Measurements from ENCODE around the gene GORASP2. TPM values are rescaled to one million over a fixed set of nuclear protein-coding genes. Genes with fewer than 3 reads are reported as not detected.
A peak's percentile ranks its signal among the peaks of the same experiment; 100 is the strongest.

GORASP2 gene
- total RNA-seq, 4 donors from 2014 or later, result 36.1 to 48.2 (median 42.0) TPM

GRCh38 chr2:170967553-170967952, 38.5 kb downstream of the GORASP2 start:
- Histone ChIP-seq H3K27ac (peak overlapping the region in 1 of 4 donors; percentile 3), H3K27me3 (no peaks in the 10 kb centered on the region), H3K4me3 (no peak overlapping the region), H3K9me3 (no peaks in the 10 kb centered on the region), H3K36me3 (peaks cover 0 to 56% of the 10 kb centered on the region in 2 donors), H3K4me1 (peaks cover 0 to 4% (median 0%) of the 10 kb centered on the region in 3 donors)
- no peak for ATAC-seq
- 49 to 61% methylated on average over 3 to 4 of the region's 5 CpGs for WGBS, 2 donors (ENCODE audit: low coverage in 1 of 2)
- no peak for TF ChIP-seq POLR2AphosphoS5 (IDR thresholded peaks at IDR 0.05)
- no peak for TF ChIP-seq CTCF (IDR thresholded peaks at IDR 0.05)
- TF ChIP-seq EP300 (IDR thresholded peaks at IDR 0.05), result no peak
- no peak for TF ChIP-seq POLR2A (IDR thresholded peaks at IDR 0.05)

- no peak for ATAC-seq
- WGBS, 2 donors (ENCODE audit: low coverage in 1 of 2), result 67 to 76% methylated on average over 9 of the region's 12 CpGs
- no peak overlapping the region for H3K27ac ChIP-seq
- peaks cover 0 to 48% of the 10 kb centered on the region in 2 donors for H3K36me3 ChIP-seq
- H3K27me3 ChIP-seq, result no peaks in the 10 kb centered on the region
- H3K9me3 ChIP-seq, result no peaks in the 10 kb centered on the region
- TF ChIP-seq POLR2A (IDR thresholded peaks at IDR 0.05) (no peak), EP300 (IDR thresholded peaks at IDR 0.05) (no peak), CTCF (IDR thresholded peaks at IDR 0.05) (no peak), POLR2AphosphoS5 (IDR thresholded peaks at IDR 0.05) (no peak)
- peaks cover 0 to 13% (median 4%) of the 10 kb centered on the region in 3 donors for H3K4me1 ChIP-seq
- no peak overlapping the region for H3K4me3 ChIP-seq
These were observed 39.4 kb downstream of the GORASP2 start for GRCh38 chr2:170968205-170969003.

DNA sequence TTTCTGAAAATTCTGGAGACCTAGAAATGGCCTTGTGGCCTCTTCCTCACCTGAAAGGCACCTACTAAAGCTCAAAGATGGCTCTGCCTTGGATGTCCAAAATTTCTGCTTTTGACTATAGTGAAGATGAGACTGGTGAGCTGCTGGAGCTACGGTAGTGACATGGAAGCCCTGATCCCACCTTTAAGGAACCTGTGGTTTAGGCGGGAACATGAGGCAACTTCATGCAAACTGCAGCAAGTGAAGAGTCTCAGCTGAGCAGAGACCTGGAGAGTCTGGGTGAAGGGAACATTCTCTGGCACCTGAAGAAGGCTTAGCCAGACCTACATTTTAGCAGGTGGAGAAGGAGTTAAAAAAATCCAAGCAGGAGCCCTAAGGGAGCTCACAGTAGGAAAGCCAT, 40.0 kb downstream of the GORASP2 start:
- no peak overlapping the region for H3K27ac ChIP-seq
- no peaks in the 10 kb centered on the region for H3K27me3 ChIP-seq
- TF ChIP-seq CTCF (IDR thresholded peaks at IDR 0.05), result no peak
- no peak for TF ChIP-seq EP300 (IDR thresholded peaks at IDR 0.05)
- no peak for TF ChIP-seq POLR2AphosphoS5 (IDR thresholded peaks at IDR 0.05)
- TF ChIP-seq POLR2A (IDR thresholded peaks at IDR 0.05), result no peak
- no peak for ATAC-seq
- no peaks in the 10 kb centered on the region for H3K9me3 ChIP-seq
- WGBS, 2 donors (ENCODE audit: low coverage in 1 of 2), result 71% methylated on average over 1 of the region's 2 CpGs; no CpG with 5 or more reads in 1 of the 2 donors
- H3K4me1 ChIP-seq, result peaks cover 0 to 16% (median 4%) of the 10 kb centered on the region in 3 donors
- H3K4me3 ChIP-seq, result no peak overlapping the region
- H3K36me3 ChIP-seq, result peaks cover 0 to 42% of the 10 kb centered on the region in 2 donors

DNA sequence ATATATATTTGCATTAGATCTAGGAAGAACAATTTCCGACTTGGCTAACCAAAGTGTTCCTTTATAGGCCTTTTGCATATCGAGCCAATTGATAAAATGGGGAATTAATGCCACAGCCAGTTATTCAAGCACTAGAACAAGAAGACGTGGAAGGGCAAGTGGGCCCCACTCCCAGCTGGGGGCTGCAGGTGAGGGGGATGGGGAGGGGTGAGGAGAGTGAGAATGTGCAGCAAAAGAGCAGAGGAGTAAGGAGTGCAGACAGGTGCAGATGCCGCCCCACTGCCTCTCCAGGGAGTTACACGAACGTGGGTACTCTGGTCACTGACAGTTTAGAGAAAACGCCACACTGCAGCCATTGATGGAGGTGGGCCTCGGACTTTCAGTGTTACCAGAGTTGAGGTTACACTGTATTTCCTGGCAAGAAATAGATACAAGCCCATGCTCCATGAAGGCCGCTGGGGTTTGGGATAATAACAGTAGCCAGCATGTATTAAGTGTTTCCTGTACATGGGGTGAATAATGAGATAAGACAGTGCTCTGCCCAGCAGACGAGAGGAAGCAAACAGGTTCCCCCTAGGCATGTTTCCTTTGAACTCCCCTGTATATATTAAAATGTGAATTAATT, 40.9 kb downstream of the GORASP2 start:
- no peak for TF ChIP-seq CTCF (IDR thresholded peaks at IDR 0.05)
- TF ChIP-seq EP300 (IDR thresholded peaks at IDR 0.05), result no peak
- TF ChIP-seq POLR2A (IDR thresholded peaks at IDR 0.05), result no peak
- Histone ChIP-seq H3K4me3 (no peak overlapping the region), H3K27ac (no peak overlapping the region), H3K9me3 (no peaks in the 10 kb centered on the region), H3K4me1 (peaks cover 0 to 22% (median 4%) of the 10 kb centered on the region in 3 donors), H3K27me3 (no peaks in the 10 kb centered on the region), H3K36me3 (peaks cover 0 to 32% of the 10 kb centered on the region in 2 donors)
- ATAC-seq, result no peak
- WGBS, 2 donors (ENCODE audit: low coverage in 1 of 2), result 55 to 61% methylated on average over 8 to 10 of the region's 10 CpGs
